HG03196 (cell line): Measurements from ENCODE around the gene PLCXD1.
"Not testable (repeated sequence)": the region's sequence is repeated elsewhere in the genome, so short reads cannot be mapped to it uniquely, and the experiment has no call there.

Experiments used
- ATAC-seq: cut with Tn5 transposase; IDR thresholded peaks from one replicate; pipeline ENCODE4 v1.9.1; 2021; ENCODE audit not compliant: unreplicated experiment

PLCXD1 gene

GRCh38 chrX:281166-281999, at the start of gene PLCXD1:
TSS of gene PLCXD1 (plus strand) at chrX:281381. CDS start at chrX:284188, 2,807 bp downstream.
- no peak for ATAC-seq

- peak; percentile 94 for ATAC-seq
Observed at GRCh38 chrX:231637-232277, 49.4 kb upstream of the PLCXD1 start.

GRCh38 chrX:232278-232655, 48.9 kb upstream of the PLCXD1 start:
- not testable (repeated sequence) for ATAC-seq

- ATAC-seq, result not testable (repeated sequence)
Observed at GRCh38 chrX:236201-236600, 45.0 kb upstream of the PLCXD1 start.

- no peak for ATAC-seq
Observed at GRCh38 chrX:250965-251364, 30.2 kb upstream of the PLCXD1 start.

- not testable (repeated sequence) for ATAC-seq
Observed at GRCh38 chrX:251396-252243, 29.6 kb upstream of the PLCXD1 start.

- ATAC-seq, result no peak
Observed at GRCh38 chrX:252244-252956, 28.8 kb upstream of the PLCXD1 start.

GRCh38 chrX:252957-253291, 28.3 kb upstream of the PLCXD1 start:
- ATAC-seq, result no peak

- ATAC-seq, result no peak
Observed at GRCh38 chrX:253451-254297, 27.5 kb upstream of the PLCXD1 start.

- ATAC-seq, result no peak
Observed at GRCh38 chrX:254630-255215, 26.5 kb upstream of the PLCXD1 start.

GRCh38 chrX:255923-256331, 25.3 kb upstream of the PLCXD1 start:
- no peak for ATAC-seq

- ATAC-seq, result not testable (repeated sequence)
Observed at GRCh38 chrX:257054-257453, 24.1 kb upstream of the PLCXD1 start.

- no peak for ATAC-seq
Observed at GRCh38 chrX:257681-258289, 23.4 kb upstream of the PLCXD1 start.

GRCh38 chrX:258291-259040, 22.7 kb upstream of the PLCXD1 start:
- ATAC-seq, result no peak

GRCh38 chrX:259692-260355, 21.4 kb upstream of the PLCXD1 start:
- no peak for ATAC-seq

GRCh38 chrX:261167-261918, 19.8 kb upstream of the PLCXD1 start:
- no peak for ATAC-seq

- no peak for ATAC-seq
Observed at GRCh38 chrX:261919-262352, 19.2 kb upstream of the PLCXD1 start.
